CD4-positive, alpha-beta T cell (primary cell): ENCODE measurements around the gene IL2RA. TPM values are rescaled to one million over a fixed set of nuclear protein-coding genes. Genes with fewer than 3 reads are reported as not detected.
A peak's percentile ranks its signal among the peaks of the same experiment; 100 is the strongest.

Source experiments
- ATAC-seq: fragments of 200-7000 bp; cut with Tn5 transposase; one replicate; pipeline ENCODE4 v1.10.0; 2022; ENCODE audit warnings: mild to moderate bottlenecking; ENCODE audit not compliant: poor library complexity
- CTCF ChIA-PET: fragments of 350-600 bp; sonication (Branson Sonifier 250); formaldehyde crosslinking; loops from one replicate; lab custom pipeline; 2021; ENCODE audit warnings: antibody characterized with exemption, inconsistent platforms; lab: Charles Lee
- POLR2A ChIA-PET: fragments of 350-600 bp; sonication (Branson Sonifier 250); formaldehyde crosslinking; loops from one replicate; lab custom pipeline; 2021; ENCODE audit warnings: antibody characterized with exemption, inconsistent platforms; lab: Charles Lee
- DNase-seq, 14 experiments: peaks; one replicate each; pipeline ENCODE4 v3.0.0-alpha.2; 2013 to 2020; ENCODE audit warnings: mixed read lengths in 2 of 14
- H3K27ac ChIP-seq, 2 donors: one replicate each; pipeline versions ENCODE4 v1.5.1 to v1.7.0; 2013; ENCODE audit warnings: low read length in 2 of 2, low read depth in 1 of 2, mild to moderate bottlenecking in 1 of 2
- H3K27me3 ChIP-seq, 2 experiments: 1 replicate in 1 of 2; 2 replicates in 1 of 2; pipeline versions ENCODE4 v1.6.1 to v1.7.0; 2013; ENCODE audit warnings: low read length in 2 of 2, control low read depth in 1 of 2, mild to moderate bottlenecking in 1 of 2, moderate library complexity in 1 of 2; ENCODE audit not compliant: insufficient read depth in 2 of 2, control insufficient read depth in 1 of 2
- H3K36me3 ChIP-seq: one replicate; pipeline ENCODE4 v1.6.1; 2013; ENCODE audit warnings: low read length, control low read depth; ENCODE audit not compliant: insufficient read depth
- H3K4me1 ChIP-seq: one replicate; pipeline ENCODE4 v1.6.1; 2013; ENCODE audit warnings: low read length, control low read depth; ENCODE audit not compliant: insufficient read depth
- H3K4me3 ChIP-seq: one replicate; pipeline ENCODE4 v1.5.1; 2013; ENCODE audit warnings: mild to moderate bottlenecking, low read length, moderate library complexity
- H3K9me3 ChIP-seq, 2 experiments: 1 replicate in 1 of 2; 2 replicates in 1 of 2; pipeline versions ENCODE4 v1.6.1 to v1.7.0; 2013; ENCODE audit warnings: low read length in 2 of 2, mild to moderate bottlenecking in 2 of 2, control low read depth in 1 of 2, moderate library complexity in 1 of 2; ENCODE audit not compliant: control insufficient read depth in 1 of 2, insufficient read depth in 1 of 2
- H3K27ac Mint-ChIP-seq: one replicate; pipeline ENCODE4 v1.8.0; 2020; ENCODE audit warnings: mixed read lengths
- H3K27me3 Mint-ChIP-seq: one replicate; pipeline ENCODE4 v1.8.0; 2021; ENCODE audit warnings: mixed read lengths
- H3K36me3 Mint-ChIP-seq: one replicate; pipeline ENCODE4 v1.8.0; 2021; ENCODE audit warnings: low read depth, mixed read lengths
- H3K4me1 Mint-ChIP-seq: one replicate; pipeline ENCODE4 v1.8.0; 2021; ENCODE audit warnings: low read depth, mixed read lengths
- H3K4me3 Mint-ChIP-seq: one replicate; pipeline ENCODE4 v1.8.0; 2020; ENCODE audit warnings: mild to moderate bottlenecking, mixed read lengths
- H3K9me3 Mint-ChIP-seq: one replicate; pipeline ENCODE4 v1.8.0; 2020; ENCODE audit warnings: mixed read lengths
- CTCF ChIP-seq: fragments of 200-600 bp; IDR thresholded peaks from one replicate; pipeline ENCODE4 v1.8.0; 2022; ENCODE audit warnings: antibody characterized with exemption, mild to moderate bottlenecking
- intact Hi-C, 2 experiments: fragments of 100-400 bp; cut with DNase I in 1 of 2; cut with micrococcal nuclease in 1 of 2; formaldehyde crosslinking; loops; one replicate each; pipeline versions ENCODE4 v1.15.1 to v1.9.0; 2023 to 2025; cut with DNase I, micrococcal nuclease
- total RNA-seq, 174 experiments: library from RNA in 2 of 174; stranded (reverse) in 2 of 174; gene quantifications; one replicate each; pipeline ENCODE4 v1.2.3 and lab custom pipeline; 2021 to 2026

IL2RA gene
- total RNA-seq, 2 experiments from 2014 or later, result 4.9 to 5.4 TPM

- ATAC-seq (no peak), DNase-seq (no peak)
- H3K36me3 ChIP-seq, result no peaks in the 10 kb centered on the region
- Mint-ChIP-seq H3K9me3 (no peaks in the 10 kb centered on the region), H3K4me3 (no peak overlapping the region), H3K4me1 (peaks cover 74% of the 10 kb centered on the region), H3K27me3 (no peaks in the 10 kb centered on the region), H3K36me3 (no peaks in the 10 kb centered on the region), H3K27ac (peak overlapping the region; percentile 84)
- intact Hi-C loops, result no loop called here
- H3K27ac ChIP-seq, result peak overlapping the region in 1 of 2 donors; percentile 25
- H3K4me3 ChIP-seq, result no peak overlapping the region
- TF ChIP-seq CTCF, result no peak
- no peaks in the 10 kb centered on the region for H3K27me3 ChIP-seq
- ChIA-PET POLR2A (interaction anchor here (0.6 to 7.4 kb wide), 12 partner anchors 9 to 182 kb away, joined by 3 to 51 read pairs (median 4); partner anchors contain the start of genes ANKRD16, FBH1 and IL2RA), CTCF (interaction anchor here (0.6 to 5.1 kb wide), 3 partner anchors 15 to 246 kb away, joined by 3 to 36 read pairs (median 3); no protein-coding TSS in a partner anchor)
- H3K4me1 ChIP-seq, result peaks cover 61% of the 10 kb centered on the region
- no peaks in the 10 kb centered on the region for H3K9me3 ChIP-seq
Observed at GRCh38 chr10:6071181-6072175, 9.3 kb upstream of the IL2RA start.

GRCh38 chr10:6070660-6071059 lies 8.5 kb upstream of the IL2RA start:
- TF ChIP-seq CTCF, result no peak
- ATAC-seq (no peak), DNase-seq (peak in 2 of 14 experiments; percentile 35 to 50)
- no peaks in the 10 kb centered on the region for H3K36me3 Mint-ChIP-seq
- intact Hi-C loops, result no loop called here
- H3K27me3 ChIP-seq, result no peaks in the 10 kb centered on the region
- no peaks in the 10 kb centered on the region for H3K9me3 ChIP-seq
- H3K4me3 ChIP-seq, result no peak overlapping the region
- no peaks in the 10 kb centered on the region for H3K9me3 Mint-ChIP-seq
- ChIA-PET CTCF (interaction anchor here (0.6 to 5.1 kb wide), 4 partner anchors 16 to 32 kb away, joined by 3 to 36 read pairs (median 4); no protein-coding TSS in a partner anchor), POLR2A (interaction anchor here (1.0 to 7.4 kb wide), 2 partner anchors 16 to 56 kb away, joined by 3 to 51 read pairs; no protein-coding TSS in a partner anchor)
- H3K27ac ChIP-seq, result no peak overlapping the region
- H3K27ac Mint-ChIP-seq, result peak overlapping the region; percentile 84
- H3K4me3 Mint-ChIP-seq, result peak overlapping the region; percentile 8
- H3K4me1 ChIP-seq, result peaks cover 61% of the 10 kb centered on the region
- no peaks in the 10 kb centered on the region for H3K27me3 Mint-ChIP-seq
- peaks cover 82% of the 10 kb centered on the region for H3K4me1 Mint-ChIP-seq
- H3K36me3 ChIP-seq, result no peaks in the 10 kb centered on the region

GRCh38 chr10:6069081-6069931 lies 7.1 kb upstream of the IL2RA start:
- H3K9me3 Mint-ChIP-seq, result no peaks in the 10 kb centered on the region
- H3K27me3 Mint-ChIP-seq, result no peaks in the 10 kb centered on the region
- peaks cover 63% of the 10 kb centered on the region for H3K4me1 ChIP-seq
- H3K4me3 Mint-ChIP-seq, result peak overlapping the region; percentile 75
- TF ChIP-seq CTCF, result no peak
- H3K4me3 ChIP-seq, result peak overlapping the region; percentile 29
- H3K27ac ChIP-seq, result peak overlapping the region in 1 of 2 donors; percentile 44
- POLR2A ChIA-PET, result interaction anchor here (0.6 to 7.4 kb wide), 8 partner anchors 11 to 206 kb away, joined by 3 to 73 read pairs (median 6); no protein-coding TSS in a partner anchor
- H3K36me3 Mint-ChIP-seq, result no peaks in the 10 kb centered on the region
- CTCF ChIA-PET, result interaction anchor here (1.3 to 5.1 kb wide), 4 partner anchors 17 to 55 kb away, joined by 4 to 36 read pairs (median 12); no protein-coding TSS in a partner anchor
- H3K9me3 ChIP-seq, result no peaks in the 10 kb centered on the region
- H3K4me1 Mint-ChIP-seq, result peaks cover 87% of the 10 kb centered on the region
- intact Hi-C loops, result loop anchor here in 1 of 2 experiments (2.0 kb wide), 2 partner anchors 13 to 17 kb away; no protein-coding TSS in a partner anchor
- peak; percentile 57 for ATAC-seq
- H3K27ac Mint-ChIP-seq, result peak overlapping the region; percentile 84
- H3K36me3 ChIP-seq, result no peaks in the 10 kb centered on the region
- no peaks in the 10 kb centered on the region for H3K27me3 ChIP-seq
- DNase-seq, result peak in 4 of 14 experiments; percentile 20 to 59 (median 54)
